Esophagus squamous epithelium (tissue), 4 donors: ENCODE results near the gene SERF1A. TPM values are rescaled to one million over a fixed set of nuclear protein-coding genes. Genes with fewer than 3 reads are reported as not detected.

Experiments
- small RNA-seq, 4 donors: library from RNA; depleted of rRNA; stranded (forward); fragments of <200 nt; gene quantifications; one replicate each; pipeline ENCODE3, GENCODE V24; 2016
- total RNA-seq, 4 donors: library from RNA; depleted of rRNA; stranded (reverse); fragments of >200 nt; gene quantifications; one replicate each; pipeline ENCODE4 v1.1.0, GENCODE V29; 2016

SERF1A gene
- total RNA-seq, 4 donors from 2014 or later, result 0.62 to 9.3 (median 3.4) TPM

Small RNA genes within 50 kb of the gene (small RNA-seq; reads per million reads assigned to genes)
- 0 reads per million in 4 donors for gene CDH12P1

Other genes with a start within 250 kb of the SERF1A start
- gene SMN1, start 24.4 kb downstream of the SERF1A start, total RNA-seq, result 10 to 100 TPM; 13.1 to 43.1 (median 27.3) TPM
- 10 to 100 TPM in 1 of 4 donors, 1 to 10 TPM in 3; 4.1 to 14.5 (median 6.8) TPM for gene NAIP, start 124.7 kb downstream of the SERF1A start, total RNA-seq
- gene GTF2H2, start 167.0 kb downstream of the SERF1A start, total RNA-seq, result 10 to 100 TPM in 2 of 4 donors, 1 to 10 TPM in 2; 7.2 to 17.0 (median 11.2) TPM